GM12878 (cell line): ENCODE data around the gene RRP1B. TPM values are rescaled to one million over a fixed set of nuclear protein-coding genes. Genes with fewer than 3 reads are reported as not detected.

ENCODE experiments used
- BHLHE40 ChIP-seq, 2 experiments: fragments of 450-650 bp in 1 of 2; IDR thresholded peaks; 2 replicates each; pipeline ENCODE4 v1.6.1; 2011 to 2017; ENCODE audit warnings: low read depth in 2 of 2, borderline replicate concordance in 1 of 2, improper control_type of control experiment in 1 of 2, low read length in 1 of 2, mild to moderate bottlenecking in 1 of 2
- CBX5 ChIP-seq: sonication (generic); IDR thresholded peaks from 2 replicates; pipeline ENCODE4 v1.6.1; 2016; ENCODE audit warnings: low read depth, moderate library complexity, mild to moderate bottlenecking, inconsistent platforms
- IKZF1 ChIP-seq: fragments of 450-650 bp; conservative IDR thresholded peaks from 2 replicates; pipeline ENCODE4 v1.6.1; 2017; ENCODE audit warnings: antibody characterized with exemption, mild to moderate bottlenecking
- JUNB ChIP-seq: IDR thresholded peaks from 2 replicates; pipeline ENCODE4 v1.6.1; 2016; ENCODE audit warnings: antibody characterized with exemption, mild to moderate bottlenecking
- JUND ChIP-seq: IDR thresholded peaks from 2 replicates; pipeline ENCODE4 v1.6.1; 2012; ENCODE audit warnings: low read depth, mild to moderate bottlenecking, low read length, improper control_type of control experiment, moderate library complexity
- KLF5 ChIP-seq: fragments of 450-650 bp; IDR thresholded peaks from 2 replicates; pipeline ENCODE4 v1.6.1; 2014; ENCODE audit warnings: mild to moderate bottlenecking; ENCODE audit not compliant: partially characterized antibody
- MXI1 ChIP-seq: fragments of 150-350 bp; IDR thresholded peaks from 2 replicates; pipeline ENCODE4 v1.6.1; 2011; ENCODE audit warnings: low read depth, mild to moderate bottlenecking, inconsistent platforms, low read length, improper control_type of control experiment
- MYB ChIP-seq: fragments of 150-350 bp; IDR thresholded peaks from 2 replicates; pipeline ENCODE4 v1.6.1; 2014; ENCODE audit warnings: mild to moderate bottlenecking, low read depth, low read length, borderline replicate concordance
- PAX5 ChIP-seq: IDR thresholded peaks from 2 replicates; pipeline ENCODE4 v1.6.1; 2011; ENCODE audit warnings: low read depth, low read length, borderline replicate concordance
- RB1 ChIP-seq: fragments of 450-650 bp; formaldehyde crosslinking; IDR thresholded peaks from 2 replicates; pipeline ENCODE4 v1.6.1; 2017; ENCODE audit warnings: mild to moderate bottlenecking, borderline replicate concordance
- REST ChIP-seq: IDR thresholded peaks from 2 replicates; pipeline ENCODE4 v1.6.1; 2012; ENCODE audit warnings: mild to moderate bottlenecking, low read depth, low read length
- SMARCA5 ChIP-seq: fragments of 450-650 bp; IDR thresholded peaks from 2 replicates; pipeline ENCODE4 v1.6.1; 2017; ENCODE audit warnings: mild to moderate bottlenecking
- ZBTB33 ChIP-seq: fragments of 450-650 bp; IDR thresholded peaks from 2 replicates; pipeline ENCODE4 v1.6.1; 2017; ENCODE audit warnings: mild to moderate bottlenecking
- ZNF687 ChIP-seq: fragments of 450-650 bp; IDR thresholded peaks from 2 replicates; pipeline ENCODE4 v1.6.1; 2017; ENCODE audit warnings: mild to moderate bottlenecking, moderate library complexity
- polyA plus RNA-seq, 11 experiments: library from polyadenylated mRNA; depleted of rRNA in 4 of 11; unstranded in 6 of 11; stranded (reverse) in 5 of 11; fragments of >200 nt; fragmentation: Nextera tagmentation in 4 of 11; fragmentation: Illumina TruSeq in 1 of 11; extraction: Ambion mirVana in 4 of 11; extraction: Trizol in 1 of 11; gene quantifications; 1 replicate in 1 of 11; 2 replicates in 10 of 11; pipeline versions ENCODE4 v1.2.1 to v1.2.3, GENCODE V29; 2011 to 2016; ENCODE audit warnings: inconsistent platforms in 2 of 11, missing spikeins in 2 of 11, low read depth in 1 of 11
- total RNA-seq, 4 experiments: library from RNA; depleted of rRNA in 3 of 4; stranded (reverse); fragments of >200 nt in 3 of 4; fragmentation: Illumina TruSeq in 1 of 4; extraction: Trizol in 1 of 4; gene quantifications; 2 replicates each; pipeline versions ENCODE4 v1.2.1 to v1.2.3, GENCODE V29; 2013 to 2021
- TF ChIP-seq, protein P1 (sequence below): IDR thresholded peaks from 2 replicates; pipeline ENCODE4 v1.6.1; 2011; ENCODE audit warnings: mild to moderate bottlenecking, low read depth, low read length, moderate library complexity; ENCODE audit not compliant: insufficient replicate concordance

Gene RRP1B
- total and polyA plus RNA-seq, 10 of the 15 experiments (the other 5 are each of a cell fraction or from before 2014, with no cell fraction given), result 8.1 to 57.4 (median 38.1) TPM

DNA sequence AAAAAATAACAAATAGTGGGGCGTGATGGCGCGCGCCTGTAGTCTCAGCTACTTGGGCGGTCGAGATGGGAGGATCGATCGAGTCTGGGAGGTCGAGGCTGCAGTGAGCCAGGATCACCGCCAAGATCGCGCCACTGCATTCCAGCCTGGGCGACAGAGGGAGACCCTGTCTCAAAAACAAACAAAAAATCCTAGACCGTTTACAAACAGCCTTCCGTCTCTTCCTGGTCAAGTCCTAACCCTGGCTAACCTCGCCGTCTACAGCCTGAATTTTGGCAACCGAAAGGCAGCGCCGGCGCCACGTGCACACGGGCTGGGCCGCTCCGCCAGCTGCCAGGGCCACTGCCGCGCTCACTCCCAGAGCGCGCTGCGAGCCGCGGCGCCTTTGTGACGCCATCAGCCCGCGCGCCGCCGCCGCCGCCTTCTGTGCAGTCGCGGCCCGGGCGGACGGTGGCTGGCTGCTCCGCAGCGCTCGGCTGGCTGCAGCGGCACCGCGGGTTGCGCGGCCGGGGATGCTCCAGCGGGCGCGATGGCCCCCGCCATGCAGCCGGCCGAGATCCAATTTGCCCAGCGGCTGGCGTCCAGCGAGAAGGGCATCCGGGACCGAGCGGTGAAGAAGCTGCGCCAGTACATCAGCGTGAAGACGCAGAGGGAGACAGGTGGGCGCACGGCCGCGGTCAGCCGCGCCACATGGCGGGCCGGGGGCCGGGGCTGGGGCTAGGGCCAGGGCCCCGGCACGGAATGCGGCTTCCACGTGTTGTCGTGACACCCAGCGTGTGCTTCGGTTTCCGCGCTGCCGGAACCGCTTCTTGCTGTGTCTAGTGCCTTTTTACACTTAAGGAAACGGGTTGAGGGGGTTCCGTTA is at the start of gene RRP1B, which contains the start of gene HSF2BP (continued):
- TF ChIP-seq RB1, result peak; percentile 93
- 0 out of 2 replicates have a peak, but pooled peaks have one; percentile 9 for TF ChIP-seq JUND
- peak; percentile 90 for TF ChIP-seq ZBTB33
- peak; percentile 88 to 96 for TF ChIP-seq BHLHE40 (IDR thresholded peaks at IDR 0.05; ENCODE audit: borderline replicate concordance in 1 of 2, low read depth in 2 of 2, low read length in 1 of 2)
- peak; percentile 100 for TF ChIP-seq ZNF687
- TF ChIP-seq JUNB, result no peak
- no peak for TF ChIP-seq CBX5
- TF ChIP-seq KLF5, result peak; percentile 89
- no peak for TF ChIP-seq MYB
- TF ChIP-seq MXI1, result peak; percentile 93
- TF ChIP-seq SMARCA5, result peak; percentile 94
- TF ChIP-seq REST, result 0 out of 2 replicates have a peak, but pooled peaks have one; percentile 25
- TF ChIP-seq, protein P1, sequence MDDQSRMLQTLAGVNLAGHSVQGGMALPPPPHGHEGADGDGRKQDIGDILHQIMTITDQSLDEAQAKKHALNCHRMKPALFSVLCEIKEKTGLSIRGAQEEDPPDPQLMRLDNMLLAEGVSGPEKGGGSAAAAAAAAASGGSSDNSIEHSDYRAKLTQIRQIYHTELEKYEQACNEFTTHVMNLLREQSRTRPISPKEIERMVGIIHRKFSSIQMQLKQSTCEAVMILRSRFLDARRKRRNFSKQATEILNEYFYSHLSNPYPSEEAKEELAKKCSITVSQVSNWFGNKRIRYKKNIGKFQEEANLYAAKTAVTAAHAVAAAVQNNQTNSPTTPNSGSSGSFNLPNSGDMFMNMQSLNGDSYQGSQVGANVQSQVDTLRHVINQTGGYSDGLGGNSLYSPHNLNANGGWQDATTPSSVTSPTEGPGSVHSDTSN, result no peak
- 0 out of 2 replicates have a peak, but pooled peaks have one; percentile 44 for TF ChIP-seq PAX5
- peak; percentile 84 for TF ChIP-seq IKZF1
